ENCODE results near the gene C4B. TPM values are rescaled to one million over a fixed set of nuclear protein-coding genes. Genes with fewer than 3 reads are reported as not detected.

The C4B gene
- total and polyA plus RNA-seq, 2 donors (not counting 1 experiment from before 2014, with no cell fraction given): 4.7 to 7.4 TPM

DNA sequence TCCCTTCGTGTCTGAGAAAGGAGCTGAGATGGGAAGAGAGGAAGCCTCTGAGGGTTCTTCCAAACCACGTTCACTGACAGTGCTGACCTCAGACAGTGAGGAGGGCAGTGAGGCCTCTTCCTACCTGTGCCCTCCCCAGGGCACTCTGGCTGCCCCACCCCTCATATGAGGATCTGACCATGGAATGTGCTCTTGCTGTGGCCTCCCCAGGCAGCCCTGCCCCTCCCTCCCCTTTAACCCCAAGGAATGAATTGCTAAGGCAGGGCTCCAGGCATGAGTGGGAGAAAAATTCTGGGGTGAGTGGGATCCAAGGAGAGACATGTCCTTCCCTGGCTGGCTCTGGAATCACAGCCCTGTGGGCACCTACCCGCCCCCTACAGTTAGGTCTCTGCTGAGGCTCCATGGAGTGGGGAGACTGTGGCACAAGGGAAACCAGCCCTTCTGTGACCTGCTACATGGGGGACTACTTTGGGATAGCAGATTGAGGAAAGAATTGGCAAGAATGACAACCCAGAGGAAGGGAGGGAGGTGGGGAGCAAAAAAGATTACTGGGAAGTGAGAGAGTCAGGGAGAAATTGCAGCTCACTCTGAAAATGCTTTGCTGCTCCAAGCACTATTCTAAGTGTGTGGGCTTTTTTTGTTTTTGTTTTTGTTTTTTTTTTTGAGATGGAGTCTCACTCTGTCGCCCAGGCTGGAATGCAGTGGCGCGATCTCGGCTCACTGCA, 65.1 kb downstream of the C4B start:
- ChIA-PET CTCF (no interaction called here), POLR2A (no interaction called here)
- Mint-ChIP-seq H3K27me3 (peaks cover 36% of the 10 kb centered on the region), H3K9me3 (ENCODE audit: insufficient read depth) (no peaks in the 10 kb centered on the region), H3K27ac (no peak overlapping the region), H3K4me1 (no peaks in the 10 kb centered on the region), H3K4me3 (no peak overlapping the region)
- Histone ChIP-seq H3K9ac (ENCODE audit: low read length) (no peak overlapping the region), H3K79me2 (ENCODE audit: control insufficient read depth, insufficient read depth, low read length) (no peaks in the 10 kb centered on the region), H3K4me2 (replicated peaks; ENCODE audit: low read depth, low read length, poor library complexity, severe bottlenecking) (no peak overlapping the region), H3K9me3 (ENCODE audit: control extremely low read depth in 1 of 3, control insufficient read depth in 2 of 3, insufficient read depth in 1 of 3, low read length in 2 of 3) (no peaks in the 10 kb centered on the region), H4K20me1 (ENCODE audit: control insufficient read depth, insufficient read depth, low read length, poor library complexity, severe bottlenecking) (no peaks in the 10 kb centered on the region), H3K4me3 (ENCODE audit: control extremely low read depth in 1 of 5, extremely low read depth in 1 of 5, insufficient read depth in 1 of 5, low read depth in 2 of 5, low read length in 4 of 5) (no peak overlapping the region), H3K36me3 (replicated peaks in 1 of 2; ENCODE audit: control extremely low read depth in 1 of 2, control insufficient read depth in 1 of 2, extremely low read depth in 1 of 2, insufficient read depth in 2 of 2, low read length in 1 of 2) (no peaks in the 10 kb centered on the region), H3K27ac (ENCODE audit: low read length in 2 of 2) (no peak overlapping the region), H3K4me1 (ENCODE audit: control insufficient read depth in 2 of 2, insufficient read depth in 2 of 2, low read length in 2 of 2) (no peaks in the 10 kb centered on the region), H3K27me3 (replicated peaks in 1 of 4; ENCODE audit: control extremely low read depth in 1 of 4, control insufficient read depth in 3 of 4, insufficient read depth in 4 of 4, low read length in 3 of 4) (peaks cover 0 to 17% (median 3%) of the 10 kb centered on the region in 4 experiments), H2AFZ (ENCODE audit: insufficient read depth, low read depth, low read length, poor library complexity, severe bottlenecking) (no peak overlapping the region)
- TF ChIP-seq, protein P1, sequence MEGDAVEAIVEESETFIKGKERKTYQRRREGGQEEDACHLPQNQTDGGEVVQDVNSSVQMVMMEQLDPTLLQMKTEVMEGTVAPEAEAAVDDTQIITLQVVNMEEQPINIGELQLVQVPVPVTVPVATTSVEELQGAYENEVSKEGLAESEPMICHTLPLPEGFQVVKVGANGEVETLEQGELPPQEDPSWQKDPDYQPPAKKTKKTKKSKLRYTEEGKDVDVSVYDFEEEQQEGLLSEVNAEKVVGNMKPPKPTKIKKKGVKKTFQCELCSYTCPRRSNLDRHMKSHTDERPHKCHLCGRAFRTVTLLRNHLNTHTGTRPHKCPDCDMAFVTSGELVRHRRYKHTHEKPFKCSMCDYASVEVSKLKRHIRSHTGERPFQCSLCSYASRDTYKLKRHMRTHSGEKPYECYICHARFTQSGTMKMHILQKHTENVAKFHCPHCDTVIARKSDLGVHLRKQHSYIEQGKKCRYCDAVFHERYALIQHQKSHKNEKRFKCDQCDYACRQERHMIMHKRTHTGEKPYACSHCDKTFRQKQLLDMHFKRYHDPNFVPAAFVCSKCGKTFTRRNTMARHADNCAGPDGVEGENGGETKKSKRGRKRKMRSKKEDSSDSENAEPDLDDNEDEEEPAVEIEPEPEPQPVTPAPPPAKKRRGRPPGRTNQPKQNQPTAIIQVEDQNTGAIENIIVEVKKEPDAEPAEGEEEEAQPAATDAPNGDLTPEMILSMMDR (IDR thresholded peaks at IDR 0.05): no peak
- TF ChIP-seq EZH2 (IDR thresholded peaks at IDR 0.05; ENCODE audit: borderline replicate concordance, insufficient read depth, low read depth, low read length, poor library complexity, severe bottlenecking): no peak
- no peak for DNase-seq
- ATAC-seq (ENCODE audit: low read depth): no peak
- 62% methylated on average over 2 of the region's 7 CpGs for WGBS (ENCODE audit: insufficient coverage)
- intact Hi-C loops (cut with micrococcal nuclease): no loop called here

DNA sequence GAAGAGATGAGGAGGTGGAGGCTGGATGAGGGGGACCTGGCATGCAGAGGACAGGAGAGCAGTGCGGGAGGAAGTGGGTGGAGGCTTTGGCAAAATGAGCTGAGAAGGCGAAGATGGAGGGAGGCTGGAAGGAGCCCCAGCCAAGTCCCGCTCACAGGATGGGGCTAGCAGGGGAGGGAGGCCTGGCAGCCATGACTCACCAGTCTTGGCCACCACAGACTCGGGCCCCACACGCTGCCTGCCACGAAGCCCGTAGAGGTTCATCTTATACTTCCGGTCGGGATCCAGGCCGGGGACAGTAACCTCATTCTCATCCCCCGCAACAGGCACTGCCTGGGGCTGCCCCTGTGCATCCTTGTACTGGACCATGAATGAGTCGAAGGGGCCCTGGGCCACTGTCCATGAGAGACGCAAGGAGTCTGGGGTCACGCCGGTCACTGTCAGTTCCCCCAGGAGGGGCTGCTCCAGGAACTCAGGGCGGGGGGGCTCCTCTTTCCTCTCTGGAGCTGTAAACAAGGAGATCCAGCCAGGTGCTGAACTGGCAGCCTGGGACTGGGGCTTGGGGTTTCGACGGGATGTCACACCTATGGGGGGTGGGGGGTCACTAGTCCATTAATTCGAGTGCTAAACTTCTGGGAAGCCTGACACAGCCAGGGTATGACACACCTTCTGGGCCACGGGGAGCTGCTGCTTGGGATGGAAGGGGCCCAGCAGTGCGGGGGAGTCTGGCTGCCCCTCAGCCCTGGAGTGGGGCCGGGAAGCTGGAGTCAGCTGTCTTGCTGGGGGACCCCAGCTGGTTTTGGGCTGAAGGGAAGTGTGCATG, 66.8 kb downstream of the C4B start:
- Histone ChIP-seq H3K9ac (ENCODE audit: low read length) (no peak overlapping the region), H3K9me3 (ENCODE audit: control extremely low read depth in 1 of 3, control insufficient read depth in 2 of 3, insufficient read depth in 1 of 3, low read length in 2 of 3) (peaks cover 0 to 1% (median 0%) of the 10 kb centered on the region in 3 donors), H3K27ac (ENCODE audit: low read length in 2 of 2) (no peak overlapping the region), H3K36me3 (replicated peaks in 1 of 2; ENCODE audit: control extremely low read depth in 1 of 2, control insufficient read depth in 1 of 2, extremely low read depth in 1 of 2, insufficient read depth in 2 of 2, low read length in 1 of 2) (no peaks in the 10 kb centered on the region), H3K27me3 (replicated peaks in 1 of 4; ENCODE audit: control extremely low read depth in 1 of 4, control insufficient read depth in 3 of 4, insufficient read depth in 4 of 4, low read length in 3 of 4) (peaks cover 0 to 33% (median 9%) of the 10 kb centered on the region in 4 experiments), H4K20me1 (ENCODE audit: control insufficient read depth, insufficient read depth, low read length, poor library complexity, severe bottlenecking) (no peaks in the 10 kb centered on the region), H3K4me1 (ENCODE audit: control insufficient read depth in 2 of 2, insufficient read depth in 2 of 2, low read length in 2 of 2) (no peaks in the 10 kb centered on the region), H3K4me3 (ENCODE audit: control extremely low read depth in 1 of 5, extremely low read depth in 1 of 5, insufficient read depth in 1 of 5, low read depth in 2 of 5, low read length in 4 of 5) (no peak overlapping the region), H3K79me2 (ENCODE audit: control insufficient read depth, insufficient read depth, low read length) (no peaks in the 10 kb centered on the region), H2AFZ (ENCODE audit: insufficient read depth, low read depth, low read length, poor library complexity, severe bottlenecking) (no peak overlapping the region), H3K4me2 (replicated peaks; ENCODE audit: low read depth, low read length, poor library complexity, severe bottlenecking) (no peak overlapping the region)
- no peaks in the 10 kb centered on the region for H3K9me3 Mint-ChIP-seq (ENCODE audit: insufficient read depth)
- intact Hi-C loops (cut with micrococcal nuclease): no loop called here
- TF ChIP-seq, protein P1 (IDR thresholded peaks at IDR 0.05): no peak
- no peak for TF ChIP-seq EZH2 (IDR thresholded peaks at IDR 0.05; ENCODE audit: borderline replicate concordance, insufficient read depth, low read depth, low read length, poor library complexity, severe bottlenecking)
- no peak for ATAC-seq (ENCODE audit: low read depth)
- H3K27me3 Mint-ChIP-seq: peaks cover 49% of the 10 kb centered on the region
- H3K27ac Mint-ChIP-seq: no peak overlapping the region
- ChIA-PET POLR2A (no interaction called here), CTCF (interaction anchor here (0.5 kb wide), 1 partner anchor 865 kb away, joined by 3 read pairs; no protein-coding TSS in a partner anchor)
- no peak for DNase-seq
- WGBS (ENCODE audit: insufficient coverage): 86% methylated on average over 22 of the region's 22 CpGs
- no peak overlapping the region for H3K4me3 Mint-ChIP-seq
- peaks cover 3% of the 10 kb centered on the region for H3K4me1 Mint-ChIP-seq
